Stimulated activated CD4-positive, alpha-beta T cell treated with anti-CD3 and anti-CD28 coated beads, Interleukin-2, amount 100 ng/mL, for 4 hours (primary cell): ENCODE results near the gene YDJC.
"Not testable (repeated sequence)": the region's sequence is repeated elsewhere in the genome, so short reads cannot be mapped to it uniquely, and the experiment has no call there.

ENCODE experiments used
- DNase-seq: peaks from one replicate; pipeline ENCODE4 v3.0.0-alpha.2; 2020; ENCODE audit warnings: low read depth

The YDJC gene, protein sequence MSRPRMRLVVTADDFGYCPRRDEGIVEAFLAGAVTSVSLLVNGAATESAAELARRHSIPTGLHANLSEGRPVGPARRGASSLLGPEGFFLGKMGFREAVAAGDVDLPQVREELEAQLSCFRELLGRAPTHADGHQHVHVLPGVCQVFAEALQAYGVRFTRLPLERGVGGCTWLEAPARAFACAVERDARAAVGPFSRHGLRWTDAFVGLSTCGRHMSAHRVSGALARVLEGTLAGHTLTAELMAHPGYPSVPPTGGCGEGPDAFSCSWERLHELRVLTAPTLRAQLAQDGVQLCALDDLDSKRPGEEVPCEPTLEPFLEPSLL

DNA sequence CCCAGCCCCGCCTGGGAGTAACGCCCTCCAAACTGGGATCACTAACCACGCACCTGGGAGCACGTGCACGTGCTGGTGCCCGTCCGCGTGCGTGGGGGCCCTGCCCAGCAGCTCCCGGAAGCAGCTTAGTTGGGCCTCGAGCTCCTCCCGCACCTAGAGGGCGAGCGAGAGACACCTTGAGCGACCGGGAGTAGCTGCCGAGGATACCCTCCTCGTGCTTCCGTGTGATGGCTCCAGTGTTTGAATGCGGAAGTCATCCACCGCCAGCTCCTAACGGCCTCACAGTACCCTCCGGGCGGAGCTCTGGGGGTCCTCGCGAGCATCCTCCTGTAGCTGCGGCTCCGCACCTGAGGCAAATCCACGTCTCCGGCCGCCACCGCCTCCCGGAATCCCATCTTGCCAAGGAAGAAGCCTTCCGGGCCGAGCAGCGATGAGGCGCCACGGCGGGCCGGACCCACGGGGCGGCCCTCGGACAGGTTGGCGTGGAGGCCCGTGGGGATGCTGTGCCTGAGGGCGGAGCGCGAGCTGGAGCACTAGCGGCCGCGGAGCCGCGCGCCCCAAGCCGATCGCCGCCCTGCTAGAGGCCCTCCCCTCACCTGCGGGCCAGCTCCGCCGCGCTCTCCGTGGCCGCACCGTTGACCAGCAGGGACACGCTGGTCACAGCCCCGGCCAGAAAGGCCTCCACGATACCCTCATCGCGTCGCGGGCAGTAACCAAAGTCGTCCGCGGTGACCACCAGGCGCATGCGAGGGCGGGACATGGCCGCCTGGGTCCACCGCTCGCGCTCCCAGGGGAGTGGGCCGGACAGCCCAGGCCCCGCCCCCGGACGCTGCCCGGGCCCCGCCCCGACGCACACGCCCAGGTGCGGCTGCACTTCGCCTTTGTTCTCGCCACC lies at the start of gene YDJC:
TSS of gene YDJC (minus strand) at position 768 of the 895 bp plus-strand sequence. CDS start at position 760, 8 bp downstream.
- DNase-seq = peak; percentile 93

DNA sequence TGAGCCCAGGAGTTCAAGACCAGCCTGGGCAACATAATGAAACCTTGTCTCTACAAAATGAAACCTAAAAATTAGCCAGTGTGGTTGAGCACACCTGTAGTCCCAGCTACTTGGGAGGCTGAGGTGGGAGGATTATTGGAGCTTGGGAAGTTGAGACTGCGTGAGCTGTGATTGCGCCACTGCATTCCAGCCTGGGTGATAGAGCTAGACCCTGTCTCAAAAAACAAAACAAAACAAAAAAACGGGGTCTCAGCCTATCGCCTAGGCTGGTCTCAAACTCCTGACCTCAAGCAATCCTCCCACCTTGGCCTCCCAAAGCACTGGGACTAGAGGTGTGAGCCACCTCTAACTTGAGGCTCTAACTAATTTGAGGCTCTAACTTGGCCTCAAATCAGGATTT lies 49.6 kb upstream of the YDJC start:
- DNase-seq = no peak

DNA sequence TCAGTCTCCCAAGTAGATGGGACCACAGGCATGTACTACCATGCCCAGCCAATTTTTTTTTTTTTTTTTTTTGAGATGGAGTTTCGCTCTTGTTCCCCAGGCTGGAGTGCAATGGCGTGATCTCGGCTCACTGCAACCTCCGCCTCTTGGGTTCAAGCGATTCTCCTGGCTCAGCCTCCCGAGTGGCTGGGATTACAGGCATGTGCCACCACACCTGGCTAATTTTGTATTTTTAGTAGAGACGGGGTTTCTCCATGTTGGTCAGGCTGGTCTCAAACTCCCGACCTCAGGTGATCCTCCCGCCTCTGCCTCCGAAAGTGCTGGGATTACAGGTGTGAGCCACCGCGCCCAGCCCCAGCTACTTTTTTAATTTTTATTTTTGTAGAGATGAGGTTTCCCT lies 49.0 kb upstream of the YDJC start:
- DNase-seq = not testable (repeated sequence)

DNA sequence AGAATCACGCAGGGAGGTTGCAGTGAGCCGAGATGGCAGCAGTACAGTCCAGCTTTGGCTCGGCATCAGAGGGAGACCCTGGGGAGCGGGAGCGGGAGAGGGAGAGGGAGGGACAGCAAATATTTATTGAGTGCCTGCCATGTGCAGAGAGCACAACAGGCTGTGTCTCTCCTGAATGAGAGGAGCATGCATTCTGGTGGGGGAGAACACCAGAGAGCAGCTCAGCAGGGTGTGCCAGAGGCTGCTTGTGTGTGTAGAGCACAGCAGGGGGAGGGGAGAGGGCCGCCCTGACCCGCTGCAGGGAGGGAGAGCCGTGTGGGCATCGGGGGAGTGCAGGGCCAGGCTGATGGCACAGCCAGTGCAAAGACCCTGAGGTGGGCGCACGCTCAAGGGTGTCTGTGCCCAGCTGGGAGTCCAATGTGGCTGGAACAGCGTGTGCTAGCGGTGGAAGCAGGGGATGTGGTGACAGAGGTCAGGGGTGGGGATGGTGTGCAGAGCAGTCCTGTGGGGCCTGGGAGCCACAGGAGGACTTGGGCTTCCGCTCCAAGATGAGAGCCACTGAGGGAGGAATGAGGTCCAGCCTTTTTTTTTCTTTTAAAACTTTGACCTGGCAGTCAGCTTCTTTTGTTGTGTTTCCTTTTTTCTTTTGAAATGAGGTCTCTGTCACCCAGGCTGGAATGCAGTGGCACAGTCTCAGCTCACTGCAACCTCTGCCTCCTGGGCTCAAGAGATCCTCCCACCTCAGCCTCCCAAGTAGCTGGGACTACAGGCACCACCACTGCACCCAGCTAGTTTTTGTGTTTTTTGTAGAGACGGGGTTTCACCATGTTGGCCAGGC lies 48.0 kb upstream of the YDJC start:
- no peak for DNase-seq

DNA sequence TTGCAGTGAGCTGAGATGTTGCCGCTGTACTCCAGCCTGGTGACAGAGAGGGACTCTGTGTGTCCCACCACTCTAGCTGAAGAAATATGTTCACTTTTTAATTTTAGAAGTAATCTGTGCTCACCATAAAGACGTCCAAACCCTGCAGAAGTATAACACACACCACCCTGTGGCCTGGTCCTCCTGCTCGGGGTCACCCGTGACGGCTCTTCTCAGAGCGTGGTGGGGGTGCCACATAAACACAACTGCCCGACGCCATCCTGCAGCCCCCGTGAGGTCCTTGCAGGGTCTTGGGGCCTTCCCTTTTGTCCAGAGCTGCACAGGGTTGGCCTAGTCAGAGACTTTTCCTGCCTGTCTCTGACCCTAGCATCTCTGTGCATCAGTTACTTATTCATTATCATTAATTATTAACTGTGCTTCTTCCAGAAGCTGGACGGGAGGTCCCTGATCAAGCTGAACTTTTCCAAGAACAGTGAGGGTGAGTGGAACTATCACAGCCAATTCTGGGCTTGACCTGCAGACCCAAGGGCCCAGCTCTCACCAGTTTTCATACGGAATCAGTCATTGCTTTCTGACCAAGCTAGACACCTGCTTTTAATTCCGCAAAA lies 44.9 kb upstream of the YDJC start:
- no peak for DNase-seq

DNA sequence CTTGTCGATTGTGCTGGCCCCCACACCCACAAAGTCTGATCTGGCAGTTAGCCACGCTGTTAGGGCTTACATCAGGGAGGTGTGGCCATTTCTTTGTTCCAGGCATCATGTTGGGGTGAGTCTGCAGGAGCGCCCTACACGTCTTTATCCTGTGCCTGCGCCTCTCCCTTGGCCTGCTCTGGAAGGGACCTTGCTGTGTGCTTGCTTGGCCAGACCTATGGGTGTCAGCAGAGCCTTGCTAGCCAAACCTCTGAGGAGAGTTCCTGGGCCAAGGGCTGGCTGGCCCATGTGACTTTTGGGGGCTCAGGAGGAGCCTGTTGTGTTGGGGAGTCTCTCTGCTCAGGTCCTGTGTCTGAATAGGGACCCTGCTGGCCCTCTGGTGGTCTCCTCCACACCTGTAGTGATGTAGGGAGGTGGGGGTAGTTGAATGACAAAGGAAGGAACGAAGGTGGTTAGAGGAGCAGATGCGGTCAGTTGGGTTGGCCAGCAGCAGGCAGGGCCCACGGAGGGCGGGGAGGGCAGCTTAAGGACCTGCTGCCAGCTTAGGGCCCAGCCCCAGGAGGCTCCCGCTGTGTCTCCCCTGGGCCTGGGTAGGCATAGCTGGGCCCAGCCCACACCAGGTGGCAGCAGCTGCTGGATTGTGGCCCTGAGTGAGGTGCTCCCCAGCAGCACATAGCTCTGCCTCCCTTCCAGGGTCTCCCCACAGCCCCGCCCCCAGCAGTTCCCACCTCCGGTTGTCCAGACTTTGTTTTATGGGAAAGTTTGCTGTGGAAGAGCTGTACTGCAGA lies 43.9 kb upstream of the YDJC start:
- DNase-seq = no peak

DNA sequence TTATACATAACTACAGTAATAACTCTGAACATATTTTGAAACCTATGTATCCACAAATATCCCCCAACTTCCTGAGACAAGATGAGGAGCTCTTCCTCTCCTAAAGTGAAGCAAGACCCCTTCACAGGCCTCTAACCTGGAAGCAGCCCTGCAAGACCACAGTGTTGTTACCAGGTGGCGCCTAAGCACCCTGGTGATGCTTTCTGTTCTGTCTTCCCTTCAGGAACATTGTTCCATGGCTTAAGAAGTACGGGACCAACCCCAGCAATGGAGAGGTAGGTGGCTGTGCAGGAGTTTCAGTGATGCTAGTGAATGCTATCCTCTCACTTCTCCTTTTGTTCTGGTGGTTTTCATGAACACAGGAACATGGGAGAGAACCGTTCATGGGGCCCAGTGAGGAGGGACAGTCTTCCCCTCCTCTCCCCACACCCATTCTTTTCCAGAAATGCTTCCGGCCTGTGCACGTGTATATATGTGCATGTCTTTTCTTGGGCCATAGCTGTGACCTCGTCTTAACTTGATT lies 42.3 kb upstream of the YDJC start:
- no peak for DNase-seq

DNA sequence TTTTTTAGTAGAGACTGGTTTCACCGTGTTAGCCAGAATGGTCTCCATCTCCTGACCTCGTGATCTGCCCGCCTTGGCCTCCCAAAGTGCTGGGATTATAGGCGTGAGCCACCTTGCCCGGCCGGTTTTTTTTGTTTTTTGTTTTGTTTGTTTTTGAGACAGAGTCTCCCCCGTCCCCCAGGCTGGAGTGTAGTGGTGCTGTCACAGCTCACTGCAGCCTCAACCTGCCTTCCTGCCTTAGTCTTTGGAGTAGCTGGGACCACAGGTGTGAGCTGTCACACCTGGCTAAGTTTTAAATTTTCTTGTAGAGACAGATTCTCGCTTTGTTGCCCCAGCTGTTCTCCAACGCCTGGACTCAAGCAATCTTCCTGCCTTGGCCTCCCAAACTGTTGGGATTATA lies 39.2 kb upstream of the YDJC start:
- no peak for DNase-seq

DNA sequence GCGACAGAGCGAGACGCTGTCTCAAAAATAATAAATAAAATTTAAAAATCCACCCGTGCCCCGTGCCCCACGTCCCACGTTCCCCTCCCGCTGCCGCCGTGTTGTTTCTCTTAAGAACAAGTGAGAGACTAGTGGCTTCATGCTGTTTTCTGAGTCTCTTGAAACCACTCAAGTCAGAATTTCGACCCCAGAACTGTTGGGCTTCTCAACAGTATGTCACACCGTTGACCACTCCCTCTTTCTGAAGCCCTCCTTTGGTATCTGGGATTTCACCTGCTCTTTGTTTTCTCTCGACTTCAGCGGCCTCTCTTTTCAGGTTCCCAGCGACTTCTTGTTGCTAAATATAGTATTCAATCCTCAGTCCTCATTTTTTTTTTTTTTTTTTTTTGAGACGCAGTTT lies 37.0 kb upstream of the YDJC start:
- no peak for DNase-seq

DNA sequence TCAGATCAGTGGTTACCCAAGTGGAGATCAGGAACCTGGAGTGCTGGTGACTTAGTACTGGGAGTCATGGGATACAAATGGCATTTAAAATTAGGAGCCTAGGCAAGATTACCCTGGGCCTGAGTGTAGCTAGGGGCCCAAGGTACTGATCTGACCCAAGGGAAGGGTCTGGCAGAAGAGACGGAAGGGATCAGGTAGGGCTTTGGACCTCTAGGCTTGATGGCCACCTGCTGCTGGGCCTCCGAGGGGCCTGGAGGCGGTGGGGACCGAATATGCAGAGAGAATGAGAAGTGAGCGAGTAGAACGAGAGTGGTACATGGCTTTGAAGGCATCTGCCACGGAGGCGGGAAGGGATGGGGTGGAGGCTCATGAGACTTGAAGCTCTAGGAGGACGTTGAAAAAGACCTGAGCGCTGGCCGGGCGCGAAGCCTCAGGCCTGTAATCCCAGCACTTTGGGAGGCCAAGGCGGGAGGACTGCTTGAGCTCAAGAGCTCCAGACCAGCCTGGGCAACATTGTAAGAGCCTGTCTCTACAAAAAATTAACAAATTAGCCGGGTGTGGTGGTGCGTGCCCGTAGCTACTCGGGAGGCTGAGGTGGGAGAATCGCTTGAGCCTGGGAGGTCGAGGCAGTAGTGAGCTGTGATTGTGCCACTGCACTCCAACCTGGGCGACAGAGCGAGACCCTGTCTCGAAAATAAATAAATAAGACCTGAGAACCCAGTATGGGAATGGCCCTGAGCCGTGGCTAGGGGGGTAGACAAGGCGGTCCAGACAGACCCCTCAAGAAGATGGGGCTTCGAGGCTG lies 35.4 kb upstream of the YDJC start:
- DNase-seq = no peak

DNA sequence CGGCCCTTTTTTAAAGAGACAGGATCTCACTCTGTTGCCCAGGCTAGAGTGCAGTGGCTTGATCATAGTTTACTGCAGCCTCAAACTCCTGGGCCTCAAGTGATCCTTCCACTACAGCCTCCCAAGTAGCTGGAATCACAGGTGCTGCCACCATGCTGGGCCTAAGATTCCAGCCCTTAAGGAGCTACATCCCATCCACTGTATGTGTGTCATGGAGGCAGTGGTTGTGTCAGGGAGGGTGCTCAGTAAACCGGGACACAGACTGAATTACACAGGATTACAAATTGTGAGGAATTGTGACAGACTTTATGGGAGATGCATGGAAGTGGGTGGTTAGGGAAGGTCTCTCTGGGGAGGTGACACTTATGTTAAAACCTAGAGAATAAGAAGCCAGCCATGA lies 33.9 kb upstream of the YDJC start:
- DNase-seq = no peak

DNA sequence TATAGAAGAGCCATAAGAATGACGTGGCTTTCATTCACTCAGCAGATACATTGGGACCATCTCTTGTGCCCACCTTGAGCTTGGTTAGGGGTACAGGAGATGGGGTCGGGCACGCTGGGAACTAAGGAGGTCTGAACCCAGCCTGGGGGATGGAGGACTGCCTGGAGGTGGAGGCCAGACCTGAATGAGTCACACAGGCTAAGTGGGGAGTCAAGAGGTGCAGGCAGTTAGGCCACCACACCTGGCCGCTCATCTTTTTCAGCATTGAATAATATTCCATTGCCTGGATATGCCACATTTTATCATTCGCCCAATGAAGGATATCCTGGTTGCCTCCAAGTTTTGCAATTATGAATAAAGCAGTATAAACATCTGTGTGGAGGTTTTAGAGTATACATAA lies 32.2 kb upstream of the YDJC start:
- DNase-seq = no peak

DNA sequence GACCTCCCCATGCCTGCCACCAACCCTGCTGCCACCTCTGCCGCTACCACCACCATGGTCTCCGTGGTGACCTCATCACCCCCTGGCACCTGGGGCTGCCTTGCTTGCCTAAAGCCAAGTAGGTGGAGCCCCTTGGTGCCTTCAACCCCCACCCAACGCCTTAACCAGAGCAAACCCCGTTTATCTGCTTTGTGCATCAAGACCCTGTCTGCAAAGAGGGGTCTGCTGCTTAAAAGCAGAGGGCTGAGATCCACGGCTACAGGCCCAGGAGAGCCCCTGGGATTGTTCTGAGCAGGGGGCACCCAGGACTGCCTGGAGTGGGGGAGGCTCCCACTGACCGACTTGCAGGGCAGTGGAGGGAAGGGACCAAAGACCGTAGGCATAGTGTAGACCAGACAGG lies 31.1 kb upstream of the YDJC start:
- no peak for DNase-seq

DNA sequence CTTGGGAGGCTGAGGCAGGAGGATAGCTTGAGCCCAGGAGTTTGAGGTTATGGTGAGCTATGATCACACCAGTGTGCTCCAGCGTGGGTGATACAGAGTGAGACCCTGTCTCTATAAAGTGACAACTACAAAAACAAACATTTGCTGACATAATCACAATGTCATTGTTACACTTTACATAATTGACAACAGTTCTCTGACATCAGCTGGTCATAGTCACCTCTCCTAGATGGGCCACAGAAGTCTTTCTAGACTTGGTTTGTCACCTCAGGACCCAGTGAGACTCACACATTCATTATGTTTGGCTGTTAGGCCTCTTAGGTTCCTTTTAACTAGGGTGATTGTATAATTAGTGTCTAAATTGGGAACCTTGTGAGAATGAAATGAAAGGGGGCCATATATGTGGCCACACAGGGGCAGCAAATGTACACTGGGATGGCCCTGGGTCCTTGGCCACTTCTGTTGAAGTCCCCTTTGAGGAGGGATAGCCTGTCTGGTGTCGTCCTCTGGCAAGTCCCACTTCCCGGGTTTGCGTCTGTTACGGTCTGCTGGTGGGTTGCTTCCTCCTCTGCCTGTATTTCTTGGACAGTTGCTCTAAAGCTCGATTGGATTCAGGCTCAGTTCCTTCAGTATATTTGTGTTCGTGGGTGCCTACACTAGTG lies 30.2 kb upstream of the YDJC start:
- no peak for DNase-seq

DNA sequence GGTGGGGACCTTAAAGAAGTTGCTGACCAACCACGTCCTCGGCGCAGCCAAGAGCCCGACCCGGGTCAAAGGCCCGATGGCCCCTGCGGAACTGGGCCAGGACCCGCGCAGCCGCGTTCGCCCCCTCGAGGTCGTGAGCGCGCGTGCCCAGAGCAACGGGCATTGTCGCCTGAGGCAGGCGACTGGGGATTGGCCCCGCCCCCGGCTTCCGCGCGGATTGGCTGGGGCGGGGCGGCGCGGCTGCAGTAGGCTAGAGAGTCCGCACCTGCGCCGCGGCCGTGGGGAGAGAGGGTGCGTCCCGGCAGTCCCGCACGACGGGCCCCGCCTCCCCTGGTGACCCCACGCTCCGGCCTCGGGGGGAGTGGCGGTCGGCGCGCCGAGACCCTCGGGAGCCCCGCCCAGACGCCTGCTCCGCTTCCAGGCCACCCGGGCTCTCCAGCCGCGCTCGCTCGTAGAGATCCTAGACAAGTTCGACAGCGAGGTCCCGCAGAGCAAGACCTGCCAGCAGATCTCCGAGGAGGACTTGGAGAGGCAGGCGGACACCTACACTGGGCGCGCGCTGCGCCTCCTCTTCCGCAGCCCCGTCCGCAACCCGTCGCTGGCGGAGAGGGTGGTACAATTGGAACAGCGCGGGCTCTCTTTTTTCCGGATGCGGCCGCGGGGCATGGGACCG lies 27.7 kb upstream of the YDJC start:
- peak; percentile 63 for DNase-seq

DNA sequence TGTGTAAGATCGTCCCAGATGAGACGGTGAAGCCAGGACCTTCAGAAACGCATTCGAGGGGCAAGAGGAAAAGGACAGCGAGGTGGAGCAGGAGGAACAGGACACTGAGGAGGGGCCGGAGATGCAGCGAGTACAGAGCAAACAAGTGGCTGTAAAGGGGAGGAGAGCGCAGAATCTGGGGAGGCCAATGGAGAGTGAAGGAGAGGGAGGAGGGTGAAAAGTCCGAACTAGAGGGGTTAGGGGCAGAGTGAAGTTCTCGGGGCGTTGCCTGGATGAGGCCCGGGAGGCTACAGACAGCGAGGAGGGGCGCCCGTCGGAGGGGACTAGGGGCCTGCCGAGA lies 27.2 kb upstream of the YDJC start:
- no peak for DNase-seq

DNA sequence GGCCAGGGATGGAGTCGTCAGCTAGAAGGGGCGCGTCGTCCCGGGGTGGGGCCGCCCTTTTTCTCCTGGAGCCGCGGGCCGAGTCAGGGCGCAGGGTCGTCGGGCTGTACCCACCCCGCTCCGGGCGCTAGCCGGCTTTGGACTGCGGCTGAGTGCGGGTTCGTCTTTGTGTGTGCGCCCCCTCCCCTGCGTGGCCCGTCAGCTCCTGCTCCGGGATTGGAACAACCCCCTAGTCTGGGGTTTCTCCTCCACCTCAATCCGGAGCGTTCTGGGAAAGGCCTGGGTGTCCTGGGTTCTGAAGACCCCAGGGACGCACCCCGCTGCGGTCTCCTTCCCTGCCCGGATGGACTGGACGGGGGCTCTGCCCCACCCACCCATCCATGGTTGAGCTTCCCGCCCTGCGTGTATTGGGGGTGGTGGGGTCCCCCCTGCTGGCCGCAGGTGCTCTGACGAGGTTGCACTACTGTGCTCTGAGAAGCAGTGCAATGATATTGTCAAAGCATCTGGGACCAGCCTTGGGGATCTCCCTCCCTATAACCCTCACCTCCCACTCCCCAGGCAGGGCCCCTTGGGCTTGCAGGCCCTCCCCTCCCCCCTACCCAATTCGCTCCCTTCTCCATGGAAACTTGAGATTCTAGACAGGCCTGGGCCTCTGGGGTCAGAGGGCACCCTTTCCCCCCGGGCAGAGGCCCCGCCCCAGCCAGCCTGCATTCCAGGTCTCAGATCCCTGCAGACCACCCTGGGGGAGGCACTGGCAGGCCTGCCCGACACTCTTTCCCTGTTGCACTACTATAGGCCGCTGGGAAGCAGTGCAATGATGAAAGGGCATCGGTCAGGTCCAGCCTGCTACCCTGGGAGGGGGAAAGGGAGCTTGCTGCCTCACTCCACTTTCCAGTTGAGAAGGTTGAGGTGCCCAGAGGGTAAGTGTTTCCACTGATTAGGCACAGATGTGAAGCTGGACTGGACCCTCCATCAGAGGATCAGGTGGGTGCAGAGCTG lies 23.0 kb upstream of the YDJC start:
- DNase-seq = no peak

DNA sequence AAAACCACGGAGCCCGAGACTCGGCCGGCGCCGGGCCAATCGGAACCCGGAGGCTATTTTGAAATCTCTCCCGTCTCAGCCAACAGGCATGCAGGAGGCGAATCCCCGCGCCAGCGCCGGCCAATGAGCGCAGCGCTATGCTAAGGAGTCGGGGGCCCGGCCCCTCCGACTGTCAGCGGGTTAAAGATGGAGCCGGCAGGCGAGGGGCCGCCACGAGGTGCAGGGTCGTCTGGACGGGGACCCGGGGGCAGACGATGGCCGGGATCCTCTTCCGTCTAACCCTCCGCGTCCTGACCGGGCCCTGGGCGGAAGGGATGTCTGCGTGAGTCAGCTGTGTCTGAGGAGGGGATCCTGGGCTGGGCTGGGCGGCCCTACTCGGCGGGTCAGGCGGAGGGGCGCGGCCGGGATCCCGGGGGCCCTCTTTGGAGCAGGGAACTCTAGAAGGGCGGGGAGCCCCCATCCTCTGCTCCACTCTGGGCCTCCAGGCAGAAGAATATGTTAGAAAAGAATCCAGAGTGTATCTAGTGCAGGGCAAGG lies 22.3 kb upstream of the YDJC start:
- DNase-seq = peak; percentile 68
